Activated CD4-positive, alpha-beta T cell treated with anti-CD3 and anti-CD28 coated beads, Interleukin-2, amount 50 U/mL, for 1 hour (primary cell): ENCODE results near the gene FAM20C.

Experiments used
- DNase-seq: peaks from one replicate; pipeline ENCODE4 v3.0.0-alpha.2; 2020

The FAM20C gene

DNA sequence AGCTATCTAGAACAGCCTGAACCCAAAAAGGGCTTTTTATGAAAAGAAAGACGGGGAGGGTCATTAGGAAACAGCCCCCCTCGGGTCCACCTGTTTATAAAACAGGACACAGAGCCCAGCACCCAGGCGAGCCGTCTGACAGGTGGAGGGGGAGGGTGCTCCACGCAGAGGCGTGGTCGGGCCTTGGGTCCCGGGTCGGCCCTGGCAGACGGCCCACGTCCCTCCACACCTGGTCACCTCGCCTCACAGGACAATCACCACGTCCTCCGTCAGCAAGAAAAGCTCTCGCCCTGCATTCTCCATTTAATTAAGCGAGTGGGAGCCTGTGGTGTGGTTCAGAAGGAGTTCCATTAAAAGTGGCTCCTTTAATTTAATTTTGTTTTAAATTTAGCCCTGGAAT, 55.3 kb downstream of the FAM20C start:
- no peak for DNase-seq

DNA sequence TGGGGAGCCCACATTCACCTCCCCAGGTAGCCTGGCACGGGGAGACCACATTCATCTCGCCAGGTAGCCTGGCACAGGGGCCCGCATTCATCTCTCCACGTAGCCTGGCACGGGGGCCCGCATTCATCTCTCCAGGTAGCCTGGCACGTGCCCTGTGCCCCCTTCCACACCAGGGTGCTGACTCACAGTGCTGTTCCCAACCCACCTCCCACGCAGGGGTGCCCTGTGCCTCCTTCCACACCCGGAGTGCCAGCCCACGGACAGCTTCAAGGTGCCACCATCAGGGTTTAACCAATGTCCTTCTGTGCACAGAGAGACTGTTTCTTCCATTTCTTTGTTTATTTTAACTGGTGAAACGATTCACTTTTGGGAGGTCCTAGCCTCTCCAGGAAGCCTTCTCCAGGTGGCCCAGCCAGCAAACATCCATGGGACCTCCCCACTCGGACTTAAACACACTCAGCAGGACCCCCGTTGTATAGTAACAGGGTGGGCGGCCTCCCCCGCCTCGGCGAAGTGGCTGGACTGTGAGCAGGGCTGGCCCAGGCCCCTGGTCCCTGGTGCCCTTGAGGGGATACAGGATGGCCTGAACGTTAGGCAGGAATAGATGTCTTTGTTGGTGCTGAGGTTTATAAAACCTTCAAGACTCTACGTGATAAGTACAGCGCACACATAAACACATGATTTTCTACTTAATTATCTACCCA, 56.5 kb downstream of the FAM20C start:
- no peak for DNase-seq

DNA sequence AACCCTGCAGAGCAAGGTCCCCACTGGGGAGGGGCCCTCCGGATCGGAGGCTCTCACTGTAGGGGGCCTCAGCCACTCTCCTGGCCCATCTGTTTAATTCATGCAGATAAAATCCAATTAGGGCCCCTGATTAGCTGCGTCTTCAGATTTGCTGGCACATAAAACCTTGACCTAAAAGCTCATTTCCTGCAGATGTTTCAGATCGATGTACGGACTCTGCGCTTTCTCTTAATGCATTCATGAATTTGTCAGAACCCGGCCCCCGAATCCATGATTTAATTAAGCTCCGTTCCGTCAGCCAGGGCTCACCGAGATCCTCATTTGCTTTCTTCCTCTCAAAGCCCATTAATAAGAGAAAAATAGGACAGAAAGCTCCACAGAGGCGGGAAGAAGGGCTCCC, 57.6 kb downstream of the FAM20C start:
- no peak for DNase-seq

DNA sequence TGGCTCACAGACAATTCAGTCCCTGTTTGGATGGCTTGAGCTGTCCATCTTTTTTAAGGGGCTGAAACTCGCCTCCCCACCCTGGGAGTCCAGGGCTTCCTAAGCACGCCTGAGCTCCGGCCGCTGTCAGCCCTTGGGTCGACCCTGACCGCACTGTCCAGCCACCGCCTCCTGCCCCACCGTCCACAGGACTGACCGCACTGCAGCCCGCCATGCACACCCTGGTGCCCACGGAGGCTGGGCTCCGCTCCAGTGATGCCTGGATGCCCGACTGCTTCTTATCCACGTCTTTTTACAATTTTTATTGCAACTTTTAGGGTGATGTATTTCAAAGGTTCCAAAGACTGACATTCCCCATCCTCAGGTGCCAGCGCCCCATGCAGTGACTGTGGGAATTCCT, 58.2 kb downstream of the FAM20C start:
- DNase-seq: no peak

DNA sequence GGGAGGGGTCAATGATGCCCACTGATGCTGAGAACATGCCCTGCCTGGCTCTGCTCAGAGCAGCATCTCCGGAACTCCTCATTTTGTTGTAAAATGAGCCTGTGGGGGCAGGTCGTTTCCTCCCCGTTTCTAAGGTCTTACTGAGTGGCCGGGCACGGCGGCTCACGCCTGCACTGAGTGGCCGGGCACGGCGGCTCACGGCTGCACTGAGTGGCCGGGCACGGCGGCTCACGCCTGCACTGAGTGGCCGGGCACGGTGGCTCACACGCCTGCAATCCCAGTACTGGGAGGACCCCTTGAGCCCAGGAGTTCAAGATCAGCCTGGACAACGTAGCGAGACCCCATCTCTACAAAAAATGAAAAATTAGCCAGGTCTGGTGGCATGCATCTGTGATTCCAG, 58.6 kb downstream of the FAM20C start:
- no peak for DNase-seq

DNA sequence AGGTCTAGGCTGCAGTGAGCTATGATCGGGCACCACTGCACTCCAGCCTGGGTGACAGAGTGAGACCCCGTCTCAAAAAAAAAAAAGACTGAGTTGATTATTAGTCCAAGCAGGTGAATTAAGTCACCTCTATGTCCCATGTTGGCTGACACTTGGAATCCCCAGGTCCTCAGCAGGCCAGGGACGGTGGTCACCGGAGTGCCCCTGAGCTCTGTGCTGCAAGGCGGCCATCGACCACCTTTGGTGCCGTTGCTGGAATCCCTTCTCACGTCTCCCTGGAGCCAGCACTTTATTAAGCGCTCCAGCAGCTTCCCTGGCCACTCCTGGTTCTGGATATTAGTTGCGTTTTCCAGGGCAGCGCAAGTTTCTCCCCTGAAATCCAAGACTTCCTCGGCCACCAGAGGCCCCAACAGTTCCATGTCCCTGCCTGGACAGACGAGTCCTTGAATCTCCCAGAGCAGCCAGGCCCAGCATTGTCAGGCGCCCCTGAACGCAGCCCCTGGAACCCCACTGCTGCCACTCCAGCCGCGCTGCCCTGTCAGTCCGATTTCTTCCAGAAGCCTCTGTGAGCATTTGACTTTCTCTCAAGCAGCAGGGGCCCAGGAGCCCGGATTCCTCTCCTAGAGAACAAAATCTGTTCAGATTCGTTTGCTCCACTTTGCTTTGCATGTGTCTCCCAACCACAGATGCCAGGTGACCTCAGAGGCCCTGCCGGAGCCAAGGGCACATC, 59.2 kb downstream of the FAM20C start:
- no peak for DNase-seq

DNA sequence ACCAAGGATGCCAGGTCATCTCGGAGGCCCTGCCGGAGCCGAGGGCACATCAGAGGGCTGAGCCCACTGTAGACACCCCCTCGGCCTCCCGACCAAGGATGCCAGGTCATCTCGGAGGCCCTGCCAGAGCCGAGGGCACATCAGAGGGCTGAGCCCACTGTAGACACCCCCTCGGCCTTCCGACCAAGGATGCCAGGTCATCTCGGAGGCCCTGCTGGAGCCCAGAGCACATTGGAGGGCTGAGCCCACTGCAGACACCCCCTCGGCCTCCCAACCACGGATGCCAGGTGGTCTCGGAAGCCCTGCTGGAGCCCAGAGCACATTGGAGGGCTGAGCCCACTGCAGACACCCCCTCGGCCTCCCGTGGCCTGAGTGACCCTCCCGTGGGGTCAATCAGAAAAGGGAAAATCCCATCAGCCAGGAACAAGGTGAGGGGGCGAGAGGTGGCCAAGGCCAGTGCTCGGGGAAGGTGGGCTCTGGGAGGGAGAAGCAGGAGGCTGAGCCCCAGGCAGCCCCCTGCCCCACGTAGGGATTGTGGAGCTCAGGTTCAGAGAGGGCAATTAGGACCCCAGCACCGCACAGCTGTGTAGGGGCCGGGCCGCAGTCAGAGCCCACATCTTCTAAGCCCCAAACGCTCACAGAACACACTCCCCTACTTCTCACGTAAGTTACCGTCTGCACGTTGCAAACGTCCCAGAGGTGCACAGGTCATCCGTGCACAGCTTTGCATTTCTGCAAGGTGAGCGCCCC, 60.0 kb downstream of the FAM20C start:
- DNase-seq: no peak

DNA sequence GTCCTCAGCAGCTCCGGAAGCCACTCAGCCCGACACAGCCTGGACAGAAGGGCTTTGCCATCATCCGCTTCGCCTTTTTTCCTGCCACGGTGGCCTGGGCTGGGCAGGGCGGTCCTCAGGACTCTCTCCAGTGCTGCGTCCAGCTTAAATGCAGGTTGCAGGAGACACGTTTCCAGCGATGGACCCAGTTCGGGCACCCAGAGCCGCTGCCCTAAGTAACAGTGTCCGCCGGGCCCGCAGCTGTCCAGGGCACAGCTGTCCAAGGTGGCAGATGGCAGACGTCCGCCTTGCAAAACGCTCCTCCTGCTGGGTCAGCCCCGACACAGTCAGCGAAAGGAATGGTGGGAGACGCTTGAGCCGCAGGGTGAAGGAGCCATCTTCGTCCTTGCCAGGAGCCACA, 60.6 kb downstream of the FAM20C start:
- DNase-seq: no peak

DNA sequence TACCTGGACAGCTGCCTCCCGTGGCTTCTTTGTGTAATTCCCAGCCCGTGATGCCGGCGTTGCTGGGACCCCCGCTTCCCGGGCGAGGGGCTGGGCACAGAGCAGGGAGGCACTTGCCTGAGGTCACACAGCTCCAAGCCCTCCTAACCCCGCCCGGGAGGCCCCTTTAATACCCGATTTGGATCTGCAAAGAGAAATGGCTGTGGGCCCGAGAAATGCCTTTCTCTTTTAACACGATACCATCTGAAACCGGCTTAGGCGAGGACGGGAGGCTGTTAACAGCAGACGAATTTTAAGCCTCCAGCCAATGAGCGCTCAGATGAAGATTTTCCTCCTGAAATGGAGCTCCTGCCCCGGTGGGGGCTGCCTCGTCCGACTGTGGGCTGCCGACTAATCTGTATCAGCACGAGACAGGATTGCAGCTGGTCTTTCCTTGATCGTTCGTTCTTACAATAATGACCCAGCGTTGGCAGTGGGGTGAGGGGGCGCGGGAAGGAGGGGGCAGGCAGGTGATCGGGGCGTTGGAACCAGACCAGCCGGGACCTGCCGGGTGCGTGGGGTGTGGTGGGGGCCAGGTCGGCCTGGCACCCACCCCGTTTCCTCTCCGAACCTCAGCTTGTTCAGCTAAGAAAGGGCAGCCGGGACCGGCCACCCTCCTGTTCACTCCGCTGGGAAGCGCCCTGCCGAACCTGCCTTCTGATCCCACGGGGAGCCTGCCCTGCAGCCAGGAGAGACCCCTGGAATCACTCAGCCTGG, 61.4 kb downstream of the FAM20C start:
- DNase-seq: no peak

DNA sequence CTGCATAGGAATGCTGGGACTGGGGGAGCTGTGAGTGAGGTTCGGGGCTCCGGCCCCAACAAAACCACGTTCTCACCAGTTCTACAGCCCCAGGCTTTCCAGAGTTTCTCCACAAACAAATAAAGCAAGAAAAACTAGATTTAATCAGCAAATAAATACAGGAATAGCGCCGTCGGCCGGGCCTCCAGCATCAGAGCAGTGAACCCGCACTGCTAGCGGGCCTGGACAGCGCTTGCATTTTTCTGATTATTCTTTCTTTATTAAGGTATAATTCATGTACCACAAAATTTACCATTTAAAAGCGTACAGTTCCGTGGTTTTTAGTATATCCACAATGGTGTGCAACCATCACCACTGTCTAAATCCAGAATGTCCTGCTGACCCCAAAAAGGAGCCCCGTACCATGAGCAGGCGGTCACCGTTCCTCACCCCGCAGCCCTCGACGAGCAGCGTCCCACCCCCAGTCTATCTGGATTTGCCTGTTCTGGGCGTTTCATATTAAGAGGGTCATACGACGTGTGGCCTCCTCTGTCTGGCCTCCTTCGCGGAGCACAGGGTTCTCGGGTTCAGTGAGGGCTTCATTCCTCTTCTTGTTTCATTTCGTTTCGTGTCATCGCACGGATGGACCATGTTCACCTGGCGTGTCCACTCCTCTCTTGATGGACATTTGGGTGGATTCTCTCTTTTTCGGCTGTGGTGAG, 62.1 kb downstream of the FAM20C start:
- no peak for DNase-seq

DNA sequence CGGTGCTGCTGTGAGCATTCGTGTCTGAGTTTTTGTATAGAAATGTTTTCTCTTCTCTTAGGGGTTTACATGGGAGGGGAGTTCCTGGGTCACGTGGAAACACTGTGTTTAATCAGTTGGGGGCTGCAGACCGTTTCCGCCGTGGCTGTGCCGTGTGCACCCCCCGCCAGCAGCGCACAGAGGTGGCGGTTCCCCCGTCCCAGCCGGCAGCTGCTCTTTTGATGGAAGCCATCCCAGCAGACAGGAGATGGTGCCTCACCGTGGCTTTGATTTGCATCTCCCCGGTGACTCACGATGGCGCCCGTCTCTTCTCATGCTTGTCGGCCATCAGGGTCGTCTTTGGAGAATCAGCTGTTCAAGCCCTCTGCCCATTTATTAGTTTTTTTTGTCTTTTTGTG, 62.7 kb downstream of the FAM20C start:
- DNase-seq: no peak

DNA sequence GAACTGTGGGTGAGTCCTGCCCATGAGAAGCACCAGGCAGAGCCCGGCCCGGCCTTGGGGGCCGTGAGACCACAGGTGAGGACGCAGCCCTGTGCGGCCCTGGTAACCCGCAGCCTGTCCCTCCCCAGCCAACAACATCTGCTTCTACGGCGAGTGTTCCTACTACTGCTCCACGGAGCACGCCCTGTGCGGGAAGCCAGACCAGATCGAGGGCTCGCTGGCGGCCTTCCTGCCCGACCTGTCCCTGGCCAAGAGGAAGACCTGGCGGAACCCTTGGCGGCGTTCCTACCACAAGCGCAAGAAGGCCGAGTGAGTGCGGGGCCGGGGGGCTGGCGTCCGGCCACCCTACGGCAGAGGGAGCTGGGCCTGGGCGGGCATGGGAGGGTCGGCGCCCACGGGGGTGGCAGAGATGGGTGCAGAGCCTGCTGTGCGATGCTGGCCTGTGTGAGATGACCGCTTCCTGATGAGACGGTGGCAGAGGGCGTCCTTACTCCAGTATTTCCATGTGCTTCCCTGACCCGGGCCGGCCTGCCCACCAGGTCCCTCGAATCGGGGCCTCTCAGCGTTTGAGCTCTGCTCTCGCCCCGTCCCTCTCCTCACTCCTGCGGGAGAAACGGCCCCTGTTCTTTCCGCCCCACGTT, 63.5 kb downstream of the FAM20C start:
- no peak for DNase-seq

DNA sequence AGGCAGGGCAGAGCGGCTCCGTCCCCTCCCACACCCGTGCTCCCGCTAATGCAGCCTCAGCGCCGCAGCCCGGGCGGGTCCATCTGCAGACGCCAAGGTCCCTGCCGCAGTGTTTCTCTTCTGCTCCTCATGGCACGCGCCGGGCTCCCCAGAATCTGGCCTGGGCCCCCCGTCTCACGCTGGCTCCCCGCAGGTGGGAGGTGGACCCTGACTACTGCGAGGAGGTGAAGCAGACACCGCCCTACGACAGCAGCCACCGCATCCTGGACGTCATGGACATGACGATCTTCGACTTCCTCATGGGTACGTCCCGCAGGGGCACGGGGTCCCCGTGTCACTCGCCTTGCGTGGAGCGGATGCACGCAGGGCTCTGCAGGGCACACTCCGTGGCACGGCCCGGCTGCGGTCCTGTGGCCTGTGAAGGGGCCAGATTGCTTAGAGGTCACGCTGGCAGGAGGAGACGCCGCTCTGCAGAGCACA, 64.1 kb downstream of the FAM20C start:
- DNase-seq: no peak

DNA sequence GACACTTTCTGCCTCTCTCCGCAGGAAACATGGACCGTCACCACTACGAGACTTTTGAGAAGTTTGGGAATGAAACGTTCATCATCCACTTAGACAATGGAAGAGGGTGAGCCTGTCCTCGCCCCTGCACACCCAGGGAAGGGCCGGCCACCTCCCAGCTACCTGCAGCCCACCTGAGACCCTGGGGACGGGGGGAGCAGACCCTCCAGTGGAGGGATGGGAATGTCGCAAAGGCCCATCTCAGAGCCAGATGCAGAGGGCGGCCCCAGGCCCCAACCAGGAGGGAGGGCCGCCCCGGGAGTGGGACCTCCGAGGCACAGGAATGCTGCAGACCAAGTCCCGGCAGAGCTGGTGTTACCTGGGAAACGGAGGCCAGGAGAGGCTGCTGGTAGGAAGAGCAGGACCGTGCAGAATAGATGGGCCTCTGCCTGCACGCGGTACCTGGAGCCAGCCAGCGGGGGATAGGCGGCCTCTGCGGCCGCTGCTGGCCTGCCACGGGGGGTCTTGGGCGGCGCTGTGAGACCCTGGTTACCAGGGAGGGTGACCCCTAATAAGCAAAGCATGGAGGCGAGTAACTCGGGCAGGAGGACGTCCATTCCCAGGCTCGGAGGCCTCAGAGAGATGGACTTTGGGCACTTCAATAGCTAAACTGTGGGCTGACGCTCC, 64.7 kb downstream of the FAM20C start:
- DNase-seq: no peak

DNA sequence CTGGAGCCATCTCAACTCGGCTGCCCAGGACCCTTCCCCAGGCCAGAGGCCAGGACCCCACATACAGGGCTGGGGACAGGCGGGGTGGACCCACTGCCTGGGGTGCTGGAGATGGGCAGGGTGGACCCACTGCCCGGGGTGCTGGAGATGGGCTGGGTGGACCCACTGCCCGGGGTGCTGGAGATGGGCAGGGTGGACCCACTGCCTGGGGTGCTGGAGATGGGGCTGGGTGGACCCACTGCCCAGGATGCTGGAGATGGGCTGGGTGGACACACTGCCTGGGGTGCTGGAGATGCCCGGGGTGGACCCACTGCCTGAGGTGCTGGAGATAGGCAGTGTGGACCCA, 65.2 kb downstream of the FAM20C start:
- DNase-seq: no peak

DNA sequence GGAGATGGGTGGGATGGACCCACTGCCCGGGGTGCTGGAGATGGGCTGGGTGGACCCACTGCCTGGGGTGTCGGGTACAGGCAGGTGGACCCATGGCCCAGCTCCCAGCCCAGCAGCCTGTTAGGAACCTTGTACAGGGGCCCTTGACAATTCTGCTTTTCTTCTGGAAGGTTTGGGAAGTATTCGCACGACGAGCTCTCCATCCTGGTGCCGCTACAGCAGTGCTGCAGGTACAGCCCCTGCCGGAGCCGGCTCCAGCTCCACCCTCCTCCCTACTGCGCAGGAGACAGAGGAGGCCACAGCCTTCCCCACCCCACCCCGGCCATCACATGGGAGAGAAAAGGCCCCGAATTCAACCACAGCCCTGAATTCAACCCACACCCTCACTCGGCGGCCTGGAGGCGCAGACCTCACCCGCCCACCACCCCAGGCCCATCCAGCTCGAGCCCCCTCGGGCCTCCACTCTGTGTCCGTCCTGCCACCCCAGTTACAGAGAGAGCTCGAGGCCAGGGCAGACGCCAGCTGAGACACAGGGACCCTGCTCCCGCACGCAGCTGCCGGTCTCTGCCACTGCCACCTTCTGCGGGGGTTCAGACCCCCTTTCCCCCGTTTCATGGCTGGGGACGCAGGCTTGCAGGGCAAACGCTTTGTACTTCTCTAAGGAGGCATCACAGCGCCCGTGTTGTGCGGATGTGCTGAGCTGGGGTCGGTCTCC, 66.3 kb downstream of the FAM20C start:
- no peak for DNase-seq

DNA sequence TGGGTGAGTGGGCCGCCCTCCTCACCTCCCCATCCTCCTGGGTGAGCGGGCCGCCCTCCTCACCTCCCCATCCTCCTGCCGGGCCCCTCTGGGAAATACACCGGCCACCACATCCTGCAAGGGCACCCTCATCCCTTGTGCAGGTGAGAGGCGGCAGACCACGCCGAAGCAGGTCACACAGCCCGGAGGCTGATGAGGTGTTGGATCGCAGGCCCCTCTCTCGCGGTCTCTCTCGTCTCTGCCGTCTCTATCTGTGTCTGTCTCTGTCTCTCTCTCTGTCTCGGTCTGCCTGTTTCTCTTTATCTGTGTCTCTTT, 66.8 kb downstream of the FAM20C start:
- no peak for DNase-seq

DNA sequence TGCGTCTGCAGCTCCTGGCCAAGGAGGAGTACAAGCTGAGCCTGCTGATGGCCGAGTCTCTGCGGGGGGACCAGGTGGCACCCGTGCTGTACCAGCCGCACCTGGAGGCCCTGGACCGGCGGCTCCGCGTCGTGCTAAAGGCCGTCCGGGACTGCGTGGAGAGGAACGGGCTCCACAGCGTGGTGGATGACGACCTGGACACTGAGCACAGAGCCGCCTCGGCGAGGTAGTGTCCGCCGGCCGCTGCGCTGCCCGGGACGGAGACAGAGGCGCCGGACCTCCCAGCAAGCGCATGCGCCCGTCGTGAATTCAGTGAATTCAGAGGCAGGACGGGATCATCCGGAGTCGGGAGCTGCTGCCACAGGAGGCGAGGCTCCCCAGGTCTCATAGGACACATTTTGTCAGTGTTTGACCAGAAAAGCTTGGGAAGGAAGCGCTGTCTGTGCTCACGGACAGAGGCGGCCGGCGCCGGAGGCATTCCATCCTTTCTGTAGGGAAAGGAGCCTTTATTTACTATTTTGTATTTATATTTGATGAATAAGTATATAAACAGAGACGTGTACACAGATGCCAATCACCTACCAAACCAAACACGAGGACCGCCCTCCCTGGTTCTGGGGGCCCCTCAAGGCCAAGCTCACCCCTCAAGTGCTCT, 67.5 kb downstream of the FAM20C start:
- DNase-seq: no peak

DNA sequence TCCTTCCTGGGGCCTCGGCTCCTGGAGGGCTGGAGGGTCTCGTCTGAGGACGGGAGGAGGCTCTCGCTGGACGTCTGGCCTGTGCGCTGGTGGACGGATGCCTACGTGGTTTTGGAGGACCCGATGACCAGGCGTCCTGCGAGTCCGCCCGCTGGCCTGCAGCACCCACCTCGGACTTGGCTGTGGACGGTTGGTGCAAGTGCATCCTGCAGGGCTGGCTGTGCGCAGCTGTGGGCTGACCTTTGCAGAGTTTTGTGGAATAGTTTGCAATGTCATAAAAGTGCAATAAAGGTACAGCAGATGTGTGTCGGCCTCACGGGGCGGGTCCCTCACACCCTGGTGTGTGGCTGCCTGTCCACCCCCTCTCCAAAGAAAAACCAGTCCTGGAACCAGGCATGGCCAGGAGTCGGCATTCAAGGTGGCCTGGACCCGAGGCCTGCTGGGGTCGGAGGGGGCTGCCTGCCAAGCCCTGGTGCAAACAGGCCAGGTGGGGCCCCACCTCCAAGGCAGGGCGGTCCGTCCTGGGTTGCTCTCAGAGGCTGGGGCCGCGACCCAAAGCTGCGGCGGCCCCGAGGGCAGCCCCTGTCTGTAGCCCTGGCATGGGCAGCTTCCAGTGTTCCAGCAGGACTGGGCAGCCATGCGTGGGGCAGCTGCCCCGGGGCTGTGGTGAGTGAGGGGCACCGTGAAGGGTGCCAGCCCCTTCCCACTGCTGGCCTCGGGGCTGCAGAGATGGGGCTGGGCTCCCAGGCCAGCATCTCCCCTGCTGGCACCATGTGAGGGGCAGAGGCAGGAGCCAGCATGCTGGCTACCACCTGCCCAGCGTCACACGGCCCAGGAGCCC, 68.3 kb downstream of the FAM20C start:
- no peak for DNase-seq
